ENCODE results near the gene TNS3.

TNS3 gene

DNA sequence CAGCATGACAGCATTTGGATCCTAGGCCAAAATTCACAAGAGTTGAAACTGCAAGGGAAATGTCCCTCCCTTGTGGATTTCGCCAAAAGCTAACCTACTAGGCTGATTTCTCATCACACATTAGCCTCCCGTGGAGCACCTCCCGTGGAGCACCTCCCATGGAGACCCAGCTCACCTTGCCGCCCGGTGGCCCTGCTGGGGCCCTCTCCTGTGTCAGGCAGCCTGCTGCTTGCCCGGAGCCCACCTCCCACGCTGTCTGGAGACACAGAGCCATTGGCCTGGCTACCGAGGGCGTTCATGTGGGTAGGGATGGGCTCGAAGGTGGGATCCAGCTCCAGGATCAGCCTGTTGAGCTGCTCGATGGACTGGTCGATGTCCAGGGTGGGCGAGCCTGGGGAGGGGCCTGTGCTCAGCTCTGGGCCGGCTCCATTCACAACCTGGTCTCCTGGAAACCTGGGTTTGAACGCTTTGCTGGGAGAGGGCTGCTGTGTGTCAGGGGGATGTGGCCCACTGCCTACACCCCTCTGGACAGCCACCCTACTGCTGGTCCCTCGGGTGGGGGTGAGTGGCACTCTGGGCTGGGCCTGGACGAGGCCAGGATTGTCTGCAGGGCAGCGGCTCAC, 213.6 kb downstream of the TNS3 start:
- DNase-seq (ENCODE audit: low read depth in 2 of 2), result no peak

DNA sequence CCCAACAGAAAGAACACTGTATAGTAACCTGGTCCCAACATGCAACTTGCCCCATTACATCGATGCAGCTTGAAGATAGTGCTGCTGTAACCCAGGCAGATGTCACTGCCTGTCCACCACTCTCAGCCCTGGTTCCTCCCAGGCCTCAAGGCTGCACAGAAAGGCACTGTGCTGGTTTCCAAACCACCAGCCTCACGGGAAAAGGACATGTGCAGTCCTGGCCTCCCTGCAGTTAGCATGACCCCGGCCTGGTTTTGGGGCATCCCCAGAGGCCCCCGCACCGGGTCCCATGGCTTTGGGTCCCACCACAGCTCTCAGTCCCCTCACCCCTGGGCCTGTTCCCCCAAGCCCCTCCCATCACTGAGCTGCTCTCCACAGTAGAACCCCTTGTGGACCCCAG, 214.5 kb downstream of the TNS3 start:
- no peak for DNase-seq (ENCODE audit: low read depth in 2 of 2)

DNA sequence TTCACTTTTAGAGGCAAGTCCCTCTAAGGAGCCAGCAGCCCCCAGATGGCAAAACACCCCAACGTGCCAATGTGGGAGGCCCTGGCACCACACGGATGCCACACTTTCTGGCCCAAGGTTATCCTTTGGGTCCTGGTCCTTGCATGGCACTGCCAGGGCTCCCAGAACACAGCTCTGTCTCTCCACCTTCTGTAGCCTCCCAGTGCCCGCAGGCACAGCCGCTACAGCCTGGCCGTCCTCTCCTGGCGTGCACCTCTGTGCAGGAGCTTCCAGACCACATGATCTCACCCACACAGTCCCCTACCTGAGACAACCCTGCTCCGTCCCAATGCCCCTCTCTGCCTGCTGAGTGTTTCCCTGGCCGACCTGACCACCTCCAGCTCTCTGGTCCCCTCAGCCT, 215.0 kb downstream of the TNS3 start:
- no peak for DNase-seq (ENCODE audit: low read depth in 2 of 2)

DNA sequence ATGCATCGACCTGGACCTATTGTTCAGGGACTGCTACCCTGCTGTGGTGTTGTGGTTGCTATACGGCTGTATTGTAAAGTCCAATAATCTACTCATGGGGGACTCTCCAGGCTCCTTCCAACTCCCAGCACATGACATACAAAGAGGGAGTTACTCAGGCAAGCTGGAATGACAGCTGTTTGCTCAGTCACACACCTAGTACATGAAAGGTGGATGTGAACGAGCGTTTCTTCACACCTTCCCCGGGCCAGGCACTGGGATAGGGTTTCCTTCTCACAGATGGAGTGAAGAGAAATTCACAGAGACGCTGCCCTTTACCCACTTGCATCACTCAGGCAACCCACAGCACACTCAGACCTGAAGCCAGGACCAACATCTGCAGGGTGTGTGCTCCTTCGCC, 215.7 kb downstream of the TNS3 start:
- no peak for DNase-seq (ENCODE audit: low read depth in 2 of 2)

DNA sequence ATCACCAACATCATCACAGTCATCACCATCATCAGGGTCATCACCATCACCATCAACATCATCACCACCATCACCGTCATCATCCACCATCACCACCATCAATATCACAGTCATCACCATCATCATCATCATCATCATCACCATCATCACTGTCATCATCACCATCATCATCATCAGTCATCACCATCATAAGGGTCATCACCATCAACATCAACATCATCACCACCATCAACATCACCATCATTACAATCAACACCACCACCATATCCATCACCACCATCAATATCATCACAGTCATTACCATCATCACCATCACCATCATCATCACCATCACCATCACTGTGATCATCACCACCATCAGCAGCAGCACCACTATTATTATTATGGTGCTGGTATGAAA, 218.9 kb downstream of the TNS3 start:
- no peak for DNase-seq (ENCODE audit: low read depth in 2 of 2)

DNA sequence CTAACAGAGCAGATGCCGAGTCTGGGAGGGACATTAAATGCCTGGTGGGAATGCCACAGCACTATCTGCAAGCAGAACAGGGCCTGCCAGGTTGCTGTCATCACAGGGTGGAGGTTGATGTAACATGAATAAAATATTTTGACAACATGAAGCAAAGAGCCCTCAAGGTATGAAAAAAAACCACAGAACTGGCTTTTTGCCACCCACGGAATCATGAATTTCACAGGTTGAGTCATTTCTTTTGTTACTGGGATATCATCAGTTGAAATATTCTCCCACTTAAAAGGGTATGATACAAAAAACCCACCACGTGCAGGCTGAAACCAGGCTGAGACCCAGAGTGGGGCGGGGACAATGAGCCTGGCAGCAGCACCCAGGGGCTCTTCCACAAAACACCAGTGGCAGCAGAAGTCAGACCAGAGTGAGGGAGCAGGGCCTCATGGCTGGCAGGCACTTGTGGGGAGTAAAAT, 220.1 kb downstream of the TNS3 start:
- DNase-seq (ENCODE audit: low read depth in 2 of 2), result no peak

DNA sequence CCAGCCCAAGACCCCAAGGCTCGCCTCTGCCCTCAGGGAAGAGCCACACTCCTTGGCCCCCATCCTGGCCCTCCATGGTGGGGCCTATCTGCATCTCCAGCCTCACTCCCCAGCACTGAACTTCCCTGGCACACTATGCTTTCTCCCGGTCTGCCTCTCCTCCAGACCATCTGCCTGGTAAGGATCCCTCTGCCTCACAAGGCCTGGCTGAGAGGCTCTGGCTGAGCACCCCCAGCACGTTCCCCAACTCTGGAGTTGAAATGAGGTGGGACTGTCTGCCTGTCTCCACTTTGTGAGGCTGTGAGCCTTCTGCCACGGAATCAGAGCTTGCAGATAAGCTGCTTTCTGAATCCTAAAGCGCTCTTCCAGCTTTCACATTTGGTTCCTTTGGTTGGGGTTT, 220.7 kb downstream of the TNS3 start:
- no peak for DNase-seq (ENCODE audit: low read depth in 2 of 2)

DNA sequence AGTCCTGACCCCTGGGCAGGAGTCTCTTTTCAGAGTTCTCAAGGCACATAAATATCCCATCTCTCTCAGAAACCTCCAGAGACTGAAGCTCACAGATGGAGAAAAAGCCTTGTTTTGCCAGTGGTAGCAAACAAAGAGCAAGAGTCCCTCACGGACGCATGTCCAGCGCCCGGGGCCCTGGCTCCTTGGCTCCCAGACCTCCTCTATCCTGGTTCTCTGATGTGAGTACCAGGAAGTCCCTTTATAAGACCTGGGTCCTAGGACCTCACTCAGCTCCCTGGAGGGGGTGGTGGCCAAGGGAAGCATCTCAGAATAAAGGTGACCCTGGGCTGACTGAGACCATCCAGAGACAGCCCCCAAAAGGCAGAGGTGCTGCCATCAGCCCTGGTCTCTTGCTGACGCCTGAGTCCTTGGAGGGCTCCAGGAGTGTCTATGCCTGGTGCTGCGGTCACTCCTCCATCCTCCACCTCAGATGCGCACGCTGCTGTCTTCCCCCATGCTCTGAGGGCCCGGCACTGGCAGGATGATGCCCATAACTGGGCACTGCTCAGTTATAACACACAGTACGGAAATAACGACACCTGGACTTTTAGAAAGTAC, 221.5 kb downstream of the TNS3 start:
- DNase-seq (ENCODE audit: low read depth in 2 of 2), result no peak

DNA sequence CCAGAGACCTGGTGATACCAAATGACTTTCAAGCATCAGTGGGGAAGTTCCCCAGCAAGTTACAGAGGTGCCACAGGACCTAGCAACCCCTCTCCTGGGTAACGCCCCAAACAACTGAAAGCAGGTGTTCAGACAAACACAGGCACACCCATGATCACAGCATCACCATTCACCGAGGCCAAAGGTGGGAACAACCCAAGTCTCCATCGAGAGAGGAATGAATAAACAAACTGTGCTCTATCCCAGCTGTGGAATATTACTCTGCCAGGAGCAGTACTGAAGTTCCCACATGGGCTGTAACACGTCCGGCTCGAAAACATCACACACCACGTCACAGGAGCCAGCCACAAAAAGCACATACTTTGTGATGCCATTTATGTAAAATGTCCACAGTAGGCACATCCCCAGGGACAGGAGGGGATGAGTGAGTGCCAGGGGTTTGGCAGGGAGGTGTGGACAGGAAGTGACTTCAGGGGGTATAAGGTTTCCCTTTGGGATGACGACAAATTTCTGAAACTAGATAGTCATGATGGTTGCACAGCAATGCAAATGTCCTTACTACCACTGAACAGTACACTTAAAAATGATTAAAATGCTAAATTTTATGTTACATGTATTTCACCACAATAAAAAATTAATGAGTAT, 222.8 kb downstream of the TNS3 start:
- DNase-seq (ENCODE audit: low read depth in 2 of 2), result no peak

DNA sequence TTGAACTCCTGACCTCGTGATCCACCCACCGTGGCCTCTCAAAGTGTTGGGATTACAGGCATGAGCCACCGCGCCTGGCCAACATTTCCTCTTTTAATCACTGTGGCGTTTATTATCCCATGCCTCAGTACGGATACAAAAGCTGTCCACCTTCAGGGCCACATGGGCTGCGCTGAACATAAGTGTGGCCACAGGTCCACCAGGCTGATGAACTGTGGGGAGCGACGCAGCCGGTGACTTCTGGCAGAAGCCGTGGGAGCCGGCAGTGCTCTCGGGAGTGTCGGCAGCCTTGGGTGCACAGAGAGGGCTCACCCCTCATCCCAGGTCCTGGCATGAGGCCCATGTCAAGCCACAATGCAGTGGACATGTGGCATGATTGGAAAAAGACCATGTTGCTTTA, 223.6 kb downstream of the TNS3 start:
- DNase-seq (ENCODE audit: low read depth in 2 of 2), result no peak

DNA sequence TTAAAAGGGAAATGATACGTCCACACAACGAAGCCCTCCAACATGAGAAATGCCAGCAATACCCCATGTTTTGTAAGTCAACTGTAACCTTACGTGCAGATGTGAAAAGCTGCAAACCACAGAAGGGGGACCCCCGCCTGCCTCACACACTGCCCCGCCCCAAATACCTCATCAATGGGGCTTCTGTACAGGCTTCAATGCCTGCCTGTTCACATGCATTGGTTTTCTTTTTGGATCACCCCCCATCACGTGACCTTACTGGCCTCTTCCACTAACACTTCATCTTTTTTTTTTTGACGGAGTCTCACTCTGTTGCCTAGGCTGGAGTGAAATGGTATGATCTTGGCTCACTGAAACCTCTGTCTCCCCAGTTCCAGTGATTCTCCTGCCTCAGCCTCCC, 224.0 kb downstream of the TNS3 start:
- DNase-seq (ENCODE audit: low read depth in 2 of 2), result no peak

DNA sequence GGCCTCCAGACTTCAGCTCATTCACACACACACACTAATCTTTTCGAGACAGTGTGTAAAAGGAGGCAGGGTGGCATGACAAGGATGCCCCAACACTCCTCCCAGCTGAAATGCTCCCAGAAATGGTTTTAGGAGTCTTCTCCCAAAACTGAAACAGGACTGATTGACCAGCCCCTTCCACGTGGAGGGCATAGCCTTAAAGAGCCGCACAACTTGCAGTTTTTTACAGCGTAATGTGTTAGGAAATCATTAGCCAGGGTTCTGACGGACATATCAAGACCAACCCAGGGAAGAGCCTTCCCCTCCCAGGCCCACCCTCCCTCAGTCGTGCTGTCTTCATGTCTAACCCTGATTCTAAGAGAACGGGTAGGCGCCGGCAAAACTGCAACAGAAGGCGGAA, 224.6 kb downstream of the TNS3 start:
- no peak for DNase-seq (ENCODE audit: low read depth in 2 of 2)

DNA sequence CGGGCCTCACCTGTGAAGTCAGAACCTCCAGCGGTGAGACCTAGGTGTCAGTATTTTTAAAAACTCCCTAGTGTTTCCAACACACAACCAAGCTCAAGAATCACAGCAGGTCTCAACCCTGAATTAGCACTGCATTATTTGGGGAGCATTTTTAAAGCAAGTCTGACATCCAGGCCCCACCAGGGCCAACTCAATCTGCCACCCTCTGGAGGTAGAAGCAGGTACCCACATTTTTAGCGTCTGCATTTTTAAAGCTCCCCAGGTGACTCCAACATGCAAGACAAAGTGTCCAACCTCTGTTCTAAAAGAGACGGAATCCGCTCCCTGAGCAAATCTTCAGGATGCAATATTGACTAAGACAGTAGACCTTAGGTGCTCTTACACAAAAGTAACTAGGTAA, 225.7 kb downstream of the TNS3 start:
- no peak for DNase-seq (ENCODE audit: low read depth in 2 of 2)

DNA sequence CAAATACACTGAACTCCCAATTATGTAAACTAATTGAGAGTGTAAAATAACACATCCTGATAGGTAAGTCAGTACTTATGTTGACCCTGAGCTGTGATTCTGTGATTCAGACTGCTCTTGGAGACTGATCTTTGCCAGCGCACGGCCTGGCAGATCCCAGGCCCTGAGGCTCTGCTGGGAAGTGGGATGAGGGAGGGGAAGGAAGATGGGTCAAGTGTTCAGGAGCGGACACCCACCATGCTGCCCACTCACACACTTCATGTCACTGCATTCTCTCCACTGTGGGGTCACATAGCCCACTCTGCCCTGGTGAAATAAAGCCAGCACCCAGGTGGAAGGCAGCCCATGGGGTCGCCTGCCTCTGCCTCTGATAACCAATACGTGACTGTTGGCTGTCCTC, 226.2 kb downstream of the TNS3 start:
- DNase-seq (ENCODE audit: low read depth in 2 of 2), result no peak

DNA sequence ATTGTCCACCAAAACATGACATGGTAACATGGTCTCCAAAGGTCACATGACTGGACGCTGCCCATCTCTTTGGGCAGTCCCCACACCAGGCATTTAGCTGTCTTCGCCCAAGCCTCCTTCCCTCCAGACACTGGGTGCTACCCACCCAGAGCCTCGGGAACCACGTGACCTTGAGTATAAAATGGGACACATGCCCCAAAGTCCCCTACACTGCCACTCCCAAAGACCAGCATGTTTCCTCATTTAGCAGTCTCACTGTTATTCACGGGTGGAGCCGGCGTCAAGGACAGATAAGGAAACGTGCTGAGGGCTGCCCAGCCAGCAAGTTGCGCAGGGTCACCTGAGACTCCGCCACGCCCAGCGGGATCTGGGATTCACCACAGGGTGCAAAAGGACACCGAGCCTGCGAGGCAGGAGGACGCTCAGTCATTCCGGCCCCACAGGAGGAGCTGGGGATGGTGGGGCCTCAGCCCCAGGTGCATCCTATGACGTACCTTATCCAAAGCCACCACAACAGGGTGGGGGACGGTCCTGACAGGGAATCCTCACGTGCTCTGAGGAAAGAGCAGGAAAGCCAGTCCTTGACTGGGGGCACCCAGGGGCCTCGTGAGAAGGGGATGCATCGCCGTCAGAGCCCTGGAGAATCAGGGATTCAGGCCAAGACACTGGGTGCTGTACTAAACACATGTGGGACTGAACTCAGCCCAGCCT, 226.9 kb downstream of the TNS3 start:
- no peak for DNase-seq (ENCODE audit: low read depth in 2 of 2)

DNA sequence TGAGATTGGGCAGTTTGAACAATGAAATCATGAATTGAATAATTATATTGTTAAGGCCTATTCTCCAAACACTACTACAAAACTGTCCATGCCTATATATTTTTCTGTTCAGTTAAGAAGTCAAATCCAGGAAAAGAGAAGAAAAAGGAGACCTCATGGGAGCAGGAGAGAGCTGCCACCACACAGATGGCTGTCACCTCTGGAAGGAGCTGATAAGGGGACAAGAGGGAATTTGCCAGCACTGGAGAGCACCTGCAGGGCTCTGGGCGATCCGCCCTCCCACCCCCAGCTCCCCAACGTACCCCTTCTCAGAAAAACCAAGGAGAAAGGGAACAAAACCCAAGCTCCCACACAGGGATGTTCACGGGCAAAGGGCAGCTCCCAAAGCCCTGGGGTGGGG, 227.8 kb downstream of the TNS3 start:
- DNase-seq (ENCODE audit: low read depth in 2 of 2), result no peak

DNA sequence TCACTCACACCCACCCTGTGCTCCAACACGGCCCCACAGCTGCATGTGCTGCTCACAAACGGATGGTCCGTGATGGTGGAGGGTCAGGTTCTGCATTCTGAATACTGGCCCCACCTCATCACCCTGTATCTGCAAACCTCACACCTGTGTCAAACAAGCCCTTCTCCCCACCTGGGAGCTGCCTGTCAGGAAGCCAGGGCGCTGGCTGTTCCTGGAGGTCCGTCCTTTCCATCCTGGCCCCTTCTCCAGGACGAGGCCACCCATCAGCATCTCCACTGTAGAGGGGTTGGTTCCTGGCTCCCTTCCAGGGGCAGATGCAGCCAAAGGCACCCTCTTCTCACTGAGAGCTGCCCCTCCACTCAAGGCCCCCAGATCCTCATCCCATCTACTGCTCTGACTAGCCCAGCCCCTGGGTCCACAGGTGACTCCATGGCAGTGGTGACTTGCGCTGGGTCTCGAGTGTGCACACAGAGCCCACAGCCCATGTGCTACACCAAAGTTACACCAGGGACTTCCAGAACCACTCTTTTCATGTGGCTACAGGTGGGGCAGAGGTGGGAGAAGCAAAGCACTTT, 229.4 kb downstream of the TNS3 start:
- DNase-seq (ENCODE audit: low read depth in 2 of 2), result no peak

DNA sequence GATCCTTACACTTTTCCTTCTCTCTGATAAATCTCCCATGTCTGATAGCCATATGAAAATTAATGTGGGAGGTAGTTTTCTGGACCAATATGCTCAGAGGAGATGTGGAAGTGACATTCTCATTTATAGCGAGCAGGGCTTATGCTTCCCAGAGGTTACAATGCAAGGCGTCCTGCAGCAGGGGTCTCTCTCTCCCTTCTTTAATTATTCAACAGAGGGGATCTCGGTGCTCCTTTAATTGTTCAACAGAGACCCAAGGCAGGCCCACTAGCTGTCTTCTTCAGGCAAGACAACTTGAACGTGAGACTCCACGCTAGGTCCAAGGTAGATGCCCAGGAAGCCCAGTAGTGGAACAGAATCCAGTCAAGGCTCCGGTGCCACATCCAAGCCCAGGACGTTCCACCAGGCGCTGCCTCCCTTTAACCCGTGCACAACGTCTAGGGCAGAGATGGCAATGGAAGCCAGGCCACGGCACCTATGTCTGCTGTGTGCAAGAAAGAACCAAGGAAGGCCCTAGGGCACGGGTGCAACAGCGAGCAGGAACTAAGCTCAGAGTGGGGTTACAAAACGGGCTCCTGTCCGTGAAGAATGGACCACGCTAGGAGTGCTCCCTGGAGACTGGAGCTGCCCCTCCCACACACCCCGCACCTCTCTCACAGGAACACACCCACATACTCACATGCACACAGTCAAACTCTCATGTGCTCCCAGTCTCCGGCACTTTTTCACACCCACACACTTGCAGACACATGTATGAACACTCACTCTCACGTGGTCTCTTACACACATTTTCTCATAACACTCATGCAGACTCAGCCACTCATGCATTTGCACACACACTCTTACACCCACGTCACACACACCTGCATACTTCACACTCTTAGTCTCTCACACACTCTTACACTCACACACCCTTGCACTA, 230.4 kb downstream of the TNS3 start:
- DNase-seq (ENCODE audit: low read depth in 2 of 2), result no peak

DNA sequence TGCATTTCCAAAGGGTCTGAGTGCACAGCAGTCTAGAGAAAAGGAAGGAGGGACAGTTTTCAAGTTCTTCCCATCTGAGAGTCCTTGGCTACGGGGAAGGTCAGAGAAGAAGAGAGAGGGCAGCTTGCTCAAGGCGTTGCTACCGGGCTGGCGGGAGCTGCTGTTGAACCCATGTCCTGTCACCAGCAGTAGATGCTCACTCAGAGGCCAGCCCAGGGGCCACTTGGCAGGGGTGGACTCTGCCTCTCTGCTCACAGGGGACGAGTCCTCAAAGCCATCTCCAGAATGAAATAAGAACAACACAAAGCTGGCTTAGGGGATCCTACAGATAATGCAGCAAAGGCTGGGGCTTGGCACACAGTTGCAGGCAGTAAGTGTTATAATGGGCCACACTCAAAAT, 231.5 kb downstream of the TNS3 start:
- no peak for DNase-seq (ENCODE audit: low read depth in 2 of 2)

DNA sequence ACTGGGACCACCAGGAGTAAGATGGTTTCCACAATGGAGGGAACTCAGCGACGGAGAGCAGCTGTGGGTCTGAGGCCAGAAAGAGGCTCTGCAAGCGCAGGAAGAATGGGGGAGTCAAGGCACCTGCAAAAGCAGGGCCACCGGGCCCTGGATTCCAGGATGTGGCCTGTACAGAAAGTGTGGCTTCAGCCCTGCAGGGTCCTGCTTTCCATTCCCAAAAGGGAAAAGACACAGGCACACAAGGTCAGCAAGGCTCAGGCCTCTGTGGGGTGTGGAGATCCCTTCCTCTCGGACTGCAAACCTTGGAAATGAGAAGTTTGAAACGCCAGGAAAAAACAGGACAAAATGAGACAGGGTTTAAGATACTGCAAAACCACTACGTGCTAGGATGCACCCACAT, 232.5 kb downstream of the TNS3 start:
- no peak for DNase-seq (ENCODE audit: low read depth in 2 of 2)

DNA sequence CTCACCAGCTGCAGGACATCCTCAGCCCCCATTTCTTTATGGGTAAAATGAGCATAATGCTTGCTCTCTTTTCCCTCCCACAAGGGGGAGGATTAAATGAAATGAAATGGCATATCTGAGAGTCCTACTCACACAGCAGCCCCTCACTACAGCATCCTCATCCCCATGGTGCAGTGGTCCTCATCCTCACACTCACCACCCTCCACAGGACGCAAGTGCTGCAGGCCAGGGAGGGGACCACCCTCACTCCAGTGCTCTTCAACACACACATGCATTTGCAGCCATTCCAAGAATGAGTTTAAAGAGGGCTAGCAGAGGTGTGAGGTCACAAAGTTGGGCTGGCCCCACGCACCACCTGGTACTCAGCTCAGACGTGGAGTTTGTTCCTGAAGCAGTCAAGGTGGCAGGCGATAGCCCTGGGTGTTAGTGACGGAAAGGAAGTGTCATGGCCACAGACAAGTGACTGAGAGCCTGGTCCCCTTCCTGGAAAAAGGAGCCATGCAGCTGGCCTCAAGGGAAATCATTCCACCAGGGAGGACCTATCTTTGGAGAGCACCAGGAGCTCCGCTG, 234.0 kb downstream of the TNS3 start:
- no peak for DNase-seq (ENCODE audit: low read depth in 2 of 2)

Data from stimulated activated CD4-positive, alpha-beta T cell treated with anti-CD3 and anti-CD28 coated beads, Interleukin-1b, Interleukin-23, amount 100 ng/mL, for 4 hours (primary cell).